DND-41 (cell line): Measurements from ENCODE around the gene FBXW4.

Experiments used
- CTCF ChIP-seq: IDR thresholded peaks from 2 replicates; pipeline ENCODE4 v1.5.1; 2012; ENCODE audit warnings: borderline replicate concordance, low read length, moderate library complexity, mild to moderate bottlenecking; ENCODE audit not compliant: poor library complexity, severe bottlenecking; ENCODE audit errors: extremely low read depth
- EZH2 ChIP-seq: IDR thresholded peaks from 3 replicates; pipeline ENCODE4 v1.6.1; 2012; ENCODE audit warnings: borderline replicate concordance, low read depth, mild to moderate bottlenecking, moderate library complexity, low read length, inconsistent platforms; ENCODE audit not compliant: severe bottlenecking

GRCh38 chr10:101570428-101571270 lies 124.3 kb downstream of the FBXW4 start:
- TF ChIP-seq CTCF (no peak), EZH2 (no peak)
